ENCODE measurements around the gene ZDHHC22. TPM values are rescaled to one million over a fixed set of nuclear protein-coding genes. Genes with fewer than 3 reads are reported as not detected.

The ZDHHC22 gene
- total RNA-seq, 1 donor from 2014 or later, result 0.16 TPM

DNA sequence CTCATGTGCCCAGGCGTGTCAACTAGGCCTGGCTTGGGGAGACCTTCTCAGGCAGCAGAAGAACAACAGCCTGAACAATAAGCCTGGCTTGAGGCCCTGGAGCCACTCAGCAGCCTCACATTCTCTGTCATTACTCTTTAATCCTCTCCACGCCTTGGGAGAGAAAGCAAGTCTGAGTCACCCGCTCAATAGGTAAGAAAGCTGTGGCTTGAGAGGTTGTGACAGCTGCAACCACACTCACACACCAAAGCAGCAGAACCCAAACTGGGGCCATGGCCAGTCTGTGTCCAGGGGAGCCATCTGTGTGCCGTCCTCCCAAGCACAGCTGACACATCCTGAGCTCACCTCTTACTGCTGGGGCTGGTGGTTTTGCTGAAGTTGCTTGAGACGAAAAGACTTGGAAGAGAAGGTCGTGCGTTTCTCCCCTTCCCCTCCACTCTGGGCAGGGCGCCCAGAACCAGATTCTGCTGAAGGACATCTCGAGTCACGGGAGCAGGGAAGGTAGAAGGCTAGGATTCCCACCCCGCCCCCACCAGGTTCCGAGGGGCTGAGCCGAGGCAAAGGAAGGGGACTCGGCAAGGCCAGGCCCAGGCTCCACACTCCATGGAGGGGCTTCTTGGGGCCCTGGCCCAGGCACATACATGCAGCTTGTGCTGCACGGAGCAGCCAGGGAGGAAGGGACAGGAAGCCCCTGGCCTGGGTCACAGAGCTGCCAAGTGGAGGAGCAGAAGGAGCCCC lies 45.5 kb upstream of the ZDHHC22 start:
- Mint-ChIP-seq H3K4me3 (ENCODE audit: unreplicated experiment) (no peak overlapping the region), H3K27ac (ENCODE audit: unreplicated experiment) (no peak overlapping the region), H3K36me3 (ENCODE audit: unreplicated experiment) (no peaks in the 10 kb centered on the region), H3K27me3 (ENCODE audit: unreplicated experiment) (peaks cover 22% of the 10 kb centered on the region), H3K9me3 (ENCODE audit: unreplicated experiment) (no peaks in the 10 kb centered on the region), H3K4me1 (ENCODE audit: unreplicated experiment) (peaks cover 1% of the 10 kb centered on the region)
- TF ChIP-seq, protein P1, sequence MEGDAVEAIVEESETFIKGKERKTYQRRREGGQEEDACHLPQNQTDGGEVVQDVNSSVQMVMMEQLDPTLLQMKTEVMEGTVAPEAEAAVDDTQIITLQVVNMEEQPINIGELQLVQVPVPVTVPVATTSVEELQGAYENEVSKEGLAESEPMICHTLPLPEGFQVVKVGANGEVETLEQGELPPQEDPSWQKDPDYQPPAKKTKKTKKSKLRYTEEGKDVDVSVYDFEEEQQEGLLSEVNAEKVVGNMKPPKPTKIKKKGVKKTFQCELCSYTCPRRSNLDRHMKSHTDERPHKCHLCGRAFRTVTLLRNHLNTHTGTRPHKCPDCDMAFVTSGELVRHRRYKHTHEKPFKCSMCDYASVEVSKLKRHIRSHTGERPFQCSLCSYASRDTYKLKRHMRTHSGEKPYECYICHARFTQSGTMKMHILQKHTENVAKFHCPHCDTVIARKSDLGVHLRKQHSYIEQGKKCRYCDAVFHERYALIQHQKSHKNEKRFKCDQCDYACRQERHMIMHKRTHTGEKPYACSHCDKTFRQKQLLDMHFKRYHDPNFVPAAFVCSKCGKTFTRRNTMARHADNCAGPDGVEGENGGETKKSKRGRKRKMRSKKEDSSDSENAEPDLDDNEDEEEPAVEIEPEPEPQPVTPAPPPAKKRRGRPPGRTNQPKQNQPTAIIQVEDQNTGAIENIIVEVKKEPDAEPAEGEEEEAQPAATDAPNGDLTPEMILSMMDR (IDR thresholded peaks at IDR 0.05), result no peak
- peak; percentile 76 for DNase-seq (ENCODE audit: extremely low spot score, unreplicated experiment)

DNA sequence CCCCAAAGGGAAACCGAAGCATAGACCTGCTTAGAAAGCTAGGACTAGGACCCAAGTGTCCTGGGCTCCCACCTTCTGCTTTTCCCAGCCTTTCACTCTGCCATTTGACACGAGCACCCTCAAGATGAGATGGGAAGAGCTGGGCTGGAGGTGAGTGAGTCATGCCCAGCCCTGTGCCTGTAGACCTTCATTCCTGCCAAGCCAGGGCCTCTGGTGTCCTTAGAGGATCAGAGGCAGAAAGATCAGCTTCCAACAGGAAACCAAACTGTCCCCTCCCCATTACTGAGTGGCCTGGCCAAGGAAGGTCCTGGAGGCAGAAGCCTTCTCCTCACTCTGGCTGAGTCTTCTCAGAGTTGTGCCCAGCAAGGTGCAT lies 43.5 kb upstream of the ZDHHC22 start:
- DNase-seq (ENCODE audit: extremely low spot score, unreplicated experiment), result no peak
- H3K27me3 Mint-ChIP-seq (ENCODE audit: unreplicated experiment), result peaks cover 20% of the 10 kb centered on the region
- no peaks in the 10 kb centered on the region for H3K36me3 Mint-ChIP-seq (ENCODE audit: unreplicated experiment)
- H3K27ac Mint-ChIP-seq (ENCODE audit: unreplicated experiment), result no peak overlapping the region
- H3K9me3 Mint-ChIP-seq (ENCODE audit: unreplicated experiment), result no peaks in the 10 kb centered on the region
- no peak overlapping the region for H3K4me3 Mint-ChIP-seq (ENCODE audit: unreplicated experiment)
- TF ChIP-seq, protein P1 (IDR thresholded peaks at IDR 0.05), result no peak
- peaks cover 5% of the 10 kb centered on the region for H3K4me1 Mint-ChIP-seq (ENCODE audit: unreplicated experiment)

DNA sequence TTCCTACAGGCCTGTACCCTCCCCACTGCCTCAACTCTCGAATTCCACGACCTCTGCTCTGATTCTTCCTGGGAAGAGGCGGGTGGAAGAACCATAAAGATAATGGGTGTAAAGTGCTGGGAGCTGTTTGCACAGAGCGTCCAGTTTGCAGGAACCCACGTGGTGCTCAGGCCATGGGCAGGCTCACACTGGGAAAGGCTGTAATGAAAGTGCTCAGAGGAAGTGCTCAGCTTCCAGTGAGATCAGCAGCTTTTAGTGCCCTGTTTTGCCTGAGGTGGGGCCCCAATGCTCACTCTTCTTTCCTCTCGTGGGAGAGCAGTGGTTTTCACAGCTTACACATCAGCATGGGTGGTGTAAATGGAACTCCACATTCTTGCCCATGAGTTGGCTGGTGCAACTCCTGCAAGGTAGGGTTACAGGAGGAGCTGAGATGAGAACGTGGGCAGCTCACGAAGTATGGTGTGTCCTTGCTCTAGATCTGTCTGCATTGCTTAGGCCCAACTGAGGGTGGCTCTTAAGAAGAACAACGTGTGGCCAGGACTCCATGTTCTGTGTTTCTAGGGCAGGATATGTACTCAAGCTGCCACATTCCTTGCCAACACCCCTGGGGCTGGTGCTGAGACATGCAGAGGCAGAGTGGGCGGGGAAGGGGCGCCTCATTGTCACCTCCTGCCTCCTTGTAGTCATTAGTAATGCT lies 43.0 kb upstream of the ZDHHC22 start:
- peaks cover 22% of the 10 kb centered on the region for H3K27me3 Mint-ChIP-seq (ENCODE audit: unreplicated experiment)
- DNase-seq (ENCODE audit: extremely low spot score, unreplicated experiment), result no peak
- TF ChIP-seq, protein P1 (IDR thresholded peaks at IDR 0.05), result no peak
- no peaks in the 10 kb centered on the region for H3K36me3 Mint-ChIP-seq (ENCODE audit: unreplicated experiment)
- no peak overlapping the region for H3K27ac Mint-ChIP-seq (ENCODE audit: unreplicated experiment)
- H3K4me3 Mint-ChIP-seq (ENCODE audit: unreplicated experiment), result no peak overlapping the region
- peaks cover 5% of the 10 kb centered on the region for H3K4me1 Mint-ChIP-seq (ENCODE audit: unreplicated experiment)
- H3K9me3 Mint-ChIP-seq (ENCODE audit: unreplicated experiment), result no peaks in the 10 kb centered on the region

DNA sequence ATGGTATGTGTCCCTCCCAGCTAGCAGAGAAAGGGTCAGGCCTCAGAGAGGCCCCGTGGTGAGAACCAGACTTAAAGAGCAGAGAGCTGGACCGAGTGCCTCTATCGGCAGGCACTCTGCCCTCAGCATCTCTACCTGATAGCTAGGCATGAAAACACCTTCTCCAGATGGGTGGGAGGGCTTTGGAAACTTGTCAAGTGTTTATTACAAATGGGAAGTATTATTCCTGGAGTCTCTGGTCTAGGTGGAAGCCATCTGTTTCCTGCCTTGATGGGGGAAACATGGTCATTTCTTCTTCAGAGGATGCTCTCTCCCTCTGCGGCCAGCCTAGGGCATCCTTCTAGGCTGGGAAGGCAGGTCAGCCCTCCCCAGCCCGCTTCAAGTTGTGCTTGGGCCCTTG lies 42.3 kb upstream of the ZDHHC22 start:
- H3K4me3 Mint-ChIP-seq (ENCODE audit: unreplicated experiment), result no peak overlapping the region
- H3K27ac Mint-ChIP-seq (ENCODE audit: unreplicated experiment), result no peak overlapping the region
- peaks cover 5% of the 10 kb centered on the region for H3K4me1 Mint-ChIP-seq (ENCODE audit: unreplicated experiment)
- no peaks in the 10 kb centered on the region for H3K36me3 Mint-ChIP-seq (ENCODE audit: unreplicated experiment)
- no peaks in the 10 kb centered on the region for H3K9me3 Mint-ChIP-seq (ENCODE audit: unreplicated experiment)
- H3K27me3 Mint-ChIP-seq (ENCODE audit: unreplicated experiment), result peaks cover 20% of the 10 kb centered on the region
- no peak for DNase-seq (ENCODE audit: extremely low spot score, unreplicated experiment)
- TF ChIP-seq, protein P1 (IDR thresholded peaks at IDR 0.05), result no peak

Measured in osteocyte (in vitro differentiated cells).